ENCODE data around the gene PILRA.
A peak's percentile ranks its signal among the peaks of the same experiment; 100 is the strongest.
"Not testable (repeated sequence)": the region's sequence is repeated elsewhere in the genome, so short reads cannot be mapped to it uniquely, and the experiment has no call there.

PILRA gene

DNA sequence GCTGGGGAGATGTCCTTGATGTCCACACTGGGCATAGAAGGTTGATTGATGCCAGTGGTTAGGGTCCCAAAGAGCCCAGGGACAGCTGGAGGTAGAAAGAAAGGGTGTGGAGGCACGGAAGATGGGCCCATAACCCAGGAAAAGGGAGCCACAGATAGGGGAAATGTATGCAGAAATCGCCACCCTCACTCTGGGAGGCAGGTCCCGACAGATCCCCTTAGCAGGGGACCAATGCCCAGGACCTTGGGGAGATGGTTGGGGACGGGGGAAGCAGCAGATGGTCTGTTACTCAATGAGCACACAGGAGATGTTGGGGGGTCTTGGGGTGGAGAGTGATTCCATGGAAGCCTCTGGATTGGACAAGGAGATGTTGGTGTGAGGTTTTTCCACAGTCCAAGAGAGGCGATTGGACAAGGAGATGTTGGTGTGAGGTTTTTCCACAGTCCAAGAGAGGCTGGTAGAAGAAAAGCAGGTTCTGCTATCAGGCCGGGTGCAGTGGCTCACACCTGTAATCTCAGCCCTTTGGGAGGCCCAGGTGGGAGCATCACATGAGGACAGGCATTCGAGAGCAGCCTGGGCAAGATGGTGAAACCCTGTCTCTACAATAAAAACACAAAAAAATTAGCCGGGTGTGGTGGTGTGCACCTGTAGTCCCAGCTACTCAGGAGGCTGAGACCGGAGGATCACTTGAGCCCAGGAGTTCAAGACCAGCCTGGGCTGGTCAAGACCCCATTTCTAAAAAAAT, 70.0 kb downstream of the PILRA start:
- TF ChIP-seq, protein P1, sequence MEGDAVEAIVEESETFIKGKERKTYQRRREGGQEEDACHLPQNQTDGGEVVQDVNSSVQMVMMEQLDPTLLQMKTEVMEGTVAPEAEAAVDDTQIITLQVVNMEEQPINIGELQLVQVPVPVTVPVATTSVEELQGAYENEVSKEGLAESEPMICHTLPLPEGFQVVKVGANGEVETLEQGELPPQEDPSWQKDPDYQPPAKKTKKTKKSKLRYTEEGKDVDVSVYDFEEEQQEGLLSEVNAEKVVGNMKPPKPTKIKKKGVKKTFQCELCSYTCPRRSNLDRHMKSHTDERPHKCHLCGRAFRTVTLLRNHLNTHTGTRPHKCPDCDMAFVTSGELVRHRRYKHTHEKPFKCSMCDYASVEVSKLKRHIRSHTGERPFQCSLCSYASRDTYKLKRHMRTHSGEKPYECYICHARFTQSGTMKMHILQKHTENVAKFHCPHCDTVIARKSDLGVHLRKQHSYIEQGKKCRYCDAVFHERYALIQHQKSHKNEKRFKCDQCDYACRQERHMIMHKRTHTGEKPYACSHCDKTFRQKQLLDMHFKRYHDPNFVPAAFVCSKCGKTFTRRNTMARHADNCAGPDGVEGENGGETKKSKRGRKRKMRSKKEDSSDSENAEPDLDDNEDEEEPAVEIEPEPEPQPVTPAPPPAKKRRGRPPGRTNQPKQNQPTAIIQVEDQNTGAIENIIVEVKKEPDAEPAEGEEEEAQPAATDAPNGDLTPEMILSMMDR (IDR thresholded peaks at IDR 0.05): no peak
- Histone ChIP-seq H3K4me3 (no peak overlapping the region), H3K27ac (no peak overlapping the region)
- peak; percentile 40 for DNase-seq (ENCODE audit: low spot score)

DNA sequence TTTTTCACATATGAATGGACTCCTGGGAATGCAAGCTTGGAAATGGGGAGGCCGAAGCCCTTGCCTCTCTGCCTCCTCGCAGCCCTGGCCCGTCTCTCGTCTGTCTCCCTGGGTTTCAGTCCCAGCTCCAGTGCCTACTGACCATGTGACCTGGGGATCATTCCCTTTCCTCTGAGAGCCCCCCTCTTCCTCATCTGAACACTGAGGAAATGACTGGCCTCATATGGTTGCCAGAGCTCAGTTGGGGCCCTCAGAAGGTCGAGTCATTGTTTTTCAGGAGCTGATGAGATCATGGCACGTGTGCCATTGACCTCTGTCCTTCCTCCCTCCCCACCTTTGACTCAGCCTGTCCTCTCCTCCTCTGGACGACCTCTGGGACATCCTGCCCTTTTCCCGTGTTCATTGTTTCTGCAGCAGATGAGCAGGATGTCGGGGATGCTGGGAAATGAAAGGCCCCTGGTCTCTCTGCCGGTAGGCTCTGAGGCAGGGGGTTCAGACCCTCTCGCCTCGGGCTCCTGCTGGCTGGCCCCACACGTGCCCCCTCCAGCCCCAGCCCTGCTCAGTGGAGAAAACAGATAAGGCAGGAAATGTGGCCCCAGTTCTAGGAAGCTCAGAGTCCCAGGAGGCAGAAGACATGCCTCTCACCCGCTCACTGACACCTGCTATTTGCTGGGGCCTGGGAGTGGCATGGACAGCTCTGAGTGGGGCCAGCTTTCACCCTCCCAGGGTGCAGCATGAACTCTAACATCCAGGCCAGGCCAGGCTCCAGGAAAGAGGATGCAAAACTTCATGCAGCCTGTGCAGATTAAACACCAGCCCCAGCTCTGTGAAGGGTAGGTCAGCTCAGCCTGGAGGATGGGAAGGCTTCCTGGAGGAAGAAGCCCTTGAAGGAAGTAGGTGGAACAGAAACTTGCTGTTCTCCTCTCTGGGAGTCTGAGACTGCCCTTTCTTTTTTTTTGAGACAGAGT, 71.3 kb downstream of the PILRA start:
- Histone ChIP-seq H3K27ac (peak overlapping the region in 1 of 2 donors; percentile 65), H3K4me3 (no peak overlapping the region)
- TF ChIP-seq, protein P1 (IDR thresholded peaks at IDR 0.05): no peak
- peak; percentile 65 for DNase-seq (ENCODE audit: low spot score)

DNA sequence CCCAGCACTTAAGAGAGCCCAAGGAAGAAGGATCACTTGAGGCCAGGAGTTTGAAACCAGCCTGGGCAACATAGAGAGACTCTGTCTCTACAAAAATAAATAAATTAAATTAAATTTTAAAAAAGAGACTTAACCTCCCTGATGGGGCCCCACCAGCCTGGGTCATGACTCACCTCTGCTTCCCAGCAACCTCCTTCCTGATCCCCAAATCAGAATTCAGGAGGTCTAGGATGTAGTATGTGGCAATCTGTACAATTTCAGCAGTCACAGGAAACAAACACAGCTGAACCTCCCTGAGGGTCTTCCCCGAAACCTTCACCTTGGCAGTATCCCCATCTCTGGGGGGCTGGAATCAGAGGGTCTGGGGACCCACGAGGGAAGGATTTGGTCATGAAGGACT, 72.8 kb downstream of the PILRA start:
- no peak overlapping the region for H3K27ac ChIP-seq
- no peak for DNase-seq (ENCODE audit: low spot score)
- TF ChIP-seq, protein P1 (IDR thresholded peaks at IDR 0.05): no peak
- H3K4me3 ChIP-seq: no peak overlapping the region

DNA sequence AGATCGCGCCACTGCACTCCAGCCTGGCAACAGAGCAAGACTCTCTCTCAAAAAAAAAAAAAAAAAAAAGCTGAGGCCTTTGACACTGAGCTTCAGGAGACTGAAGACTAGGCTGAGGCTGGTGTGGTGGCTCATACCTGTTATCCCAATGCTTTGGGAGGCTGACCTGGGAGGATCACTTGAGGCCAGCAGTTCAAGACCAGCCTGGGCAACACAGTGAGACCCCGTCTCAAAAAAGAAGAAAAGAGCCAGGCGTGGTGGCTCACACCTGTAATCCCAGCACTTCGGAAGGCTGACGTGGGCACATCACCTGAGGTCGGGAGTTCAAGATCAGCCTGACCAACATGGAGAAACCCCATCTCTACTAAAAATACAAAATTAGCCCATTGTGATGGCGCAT, 74.1 kb downstream of the PILRA start:
- not testable (repeated sequence) for H3K27ac ChIP-seq; DNase-seq (ENCODE audit: low spot score); H3K4me3 ChIP-seq

DNA sequence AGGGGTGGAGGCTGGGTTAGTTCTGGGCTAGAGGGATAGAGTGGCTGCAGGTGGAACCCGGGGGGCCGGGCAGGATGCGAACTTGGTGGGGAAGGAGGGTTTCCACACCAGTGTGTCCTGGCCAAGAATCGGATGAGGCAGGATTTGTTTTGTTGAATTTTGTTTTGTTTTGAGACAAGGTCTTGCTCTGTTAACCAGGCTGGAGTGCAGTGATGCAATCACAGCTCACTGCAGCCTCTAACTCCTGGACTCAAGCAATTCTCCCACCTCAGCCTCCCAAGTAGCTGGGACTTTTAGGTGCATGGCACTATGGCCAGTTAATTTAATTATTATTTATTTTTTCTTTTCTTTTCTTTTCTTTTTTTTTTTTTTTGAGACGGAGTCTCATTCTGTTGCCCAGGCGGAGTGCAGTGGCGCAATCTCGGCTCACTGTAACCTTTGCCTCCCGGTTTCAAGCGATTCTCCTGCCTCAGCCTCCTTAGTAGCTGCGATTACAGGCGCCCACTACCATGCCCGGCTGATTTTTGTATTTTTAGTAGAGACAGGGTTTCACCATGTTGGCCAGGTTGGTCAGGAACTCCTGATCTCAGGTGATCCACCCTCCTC, 76.0 kb downstream of the PILRA start:
- no peak overlapping the region for H3K27ac ChIP-seq
- TF ChIP-seq, protein P1 (IDR thresholded peaks at IDR 0.05): no peak
- no peak for DNase-seq (ENCODE audit: low spot score)
- H3K4me3 ChIP-seq: no peak overlapping the region
